Measurements from ENCODE around the gene LGI1.
"Not testable (repeated sequence)": the region's sequence is repeated elsewhere in the genome, so short reads cannot be mapped to it uniquely, and the experiment has no call there.

Gene LGI1

GRCh38 chr10:93813507-93814465, 56.0 kb downstream of the LGI1 start:
- DNase-seq: no peak

- DNase-seq: no peak
These were observed 57.8 kb downstream of the LGI1 start for GRCh38 chr10:93815304-93816096.

DNA sequence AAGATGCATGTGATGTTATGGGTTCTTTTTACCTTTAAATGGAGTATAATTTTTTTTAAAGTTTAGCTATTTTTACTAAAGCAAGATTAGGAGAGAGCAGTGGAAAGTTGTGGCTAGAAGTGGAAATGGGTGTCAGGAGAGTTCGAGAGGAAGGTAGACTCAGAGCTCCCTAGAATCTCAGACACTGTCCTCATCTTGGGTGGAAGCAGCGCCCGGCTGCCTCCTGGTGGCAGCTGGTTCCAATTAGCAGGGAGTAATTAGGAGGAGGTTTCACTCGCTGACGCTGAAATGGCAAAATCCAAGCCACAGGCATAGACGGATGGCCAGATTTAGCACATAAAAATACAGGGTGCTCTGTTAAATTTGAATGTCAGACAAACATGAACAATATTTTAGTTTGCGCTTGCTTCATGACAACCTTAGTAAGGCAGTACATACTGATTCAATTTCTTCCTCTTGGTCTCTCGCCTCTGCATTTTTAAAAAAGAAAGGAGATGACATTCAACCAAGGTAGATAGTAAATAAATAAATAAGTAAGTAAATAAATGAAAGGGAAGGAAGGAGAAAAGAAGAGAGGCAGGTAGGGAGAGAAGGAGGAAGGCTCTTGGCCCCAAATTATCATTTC, 58.5 kb downstream of the LGI1 start:
- DNase-seq: no peak

GRCh38 chr10:93818086-93818485, 60.4 kb downstream of the LGI1 start:
- DNase-seq: no peak

GRCh38 chr10:93819520-93819919, 61.8 kb downstream of the LGI1 start:
- no peak for DNase-seq

DNA sequence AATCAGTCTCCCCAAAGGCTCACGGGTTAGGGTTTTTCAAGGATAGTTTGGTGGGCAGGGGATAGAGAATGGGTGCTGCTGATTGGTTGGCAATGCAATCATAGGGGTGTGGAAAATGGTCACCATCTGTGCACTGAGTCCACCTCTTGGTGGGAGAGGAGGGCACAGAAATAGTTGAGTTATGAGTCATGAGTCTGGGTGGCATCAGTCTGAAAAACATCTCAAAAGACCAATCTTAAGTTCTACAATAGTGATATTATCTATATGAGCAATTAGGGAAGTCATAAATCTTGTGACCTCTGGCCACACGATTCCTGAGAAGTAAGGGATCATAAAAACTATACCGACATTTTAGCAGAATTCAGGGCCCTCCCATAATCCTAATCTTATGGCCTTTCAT, 62.7 kb downstream of the LGI1 start:
- no peak for DNase-seq

- DNase-seq: no peak
These were observed 63.5 kb downstream of the LGI1 start for GRCh38 chr10:93821051-93821772.

DNA sequence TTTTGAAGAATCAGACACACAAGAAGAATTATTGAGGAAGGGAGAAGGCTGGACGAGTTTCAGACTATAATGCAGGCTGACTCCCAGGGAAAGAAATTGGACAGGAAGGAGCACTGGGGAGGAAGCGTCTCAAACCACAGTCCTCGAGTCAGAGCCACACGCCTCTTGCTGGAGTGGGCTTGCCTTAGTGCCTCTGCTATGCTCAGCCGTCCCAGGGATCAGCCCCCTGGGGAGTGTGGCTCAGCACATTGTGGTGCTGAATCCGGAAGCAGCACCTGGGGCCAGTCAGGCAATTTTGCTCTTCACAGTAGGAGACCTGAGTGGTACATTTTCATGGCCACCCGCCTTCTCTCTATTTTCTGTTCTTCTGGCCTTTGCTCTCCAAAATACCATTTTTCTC, 68.6 kb downstream of the LGI1 start:
- DNase-seq: no peak

GRCh38 chr10:93827056-93827804, 69.5 kb downstream of the LGI1 start:
- DNase-seq: no peak

DNA sequence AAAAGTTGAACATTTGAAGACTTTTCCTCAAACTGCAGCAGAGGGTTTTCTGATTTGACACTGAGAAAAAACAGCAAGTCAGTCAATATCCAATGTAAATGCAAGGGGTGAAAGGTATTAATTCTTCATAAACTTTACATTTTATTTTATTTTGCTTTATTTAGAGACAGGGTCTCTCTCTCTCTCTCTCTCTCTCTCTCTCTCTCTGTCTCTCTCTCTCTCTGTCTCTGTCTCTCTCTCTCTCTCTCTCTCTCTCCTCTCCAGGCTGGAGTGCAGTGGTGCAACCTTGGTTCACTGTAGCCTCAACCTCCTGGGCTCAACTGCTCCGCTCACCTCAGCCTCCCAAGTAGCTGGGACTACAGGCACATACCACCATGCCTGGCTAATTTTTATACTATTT, 73.3 kb downstream of the LGI1 start:
- not testable (repeated sequence) for DNase-seq

- no peak for DNase-seq
These were observed 78.0 kb downstream of the LGI1 start for GRCh38 chr10:93835770-93836169.

GRCh38 chr10:93837822-93838221, 80.1 kb downstream of the LGI1 start:
- no peak for DNase-seq

- DNase-seq: no peak
These were observed 80.5 kb downstream of the LGI1 start for GRCh38 chr10:93838278-93838677.

GRCh38 chr10:93841961-93842360, 84.2 kb downstream of the LGI1 start:
- DNase-seq: no peak

- DNase-seq: no peak
These were observed 87.4 kb downstream of the LGI1 start for GRCh38 chr10:93844979-93845626.

Measured in NCI-H2029 (cell line).